Nephron progenitor cell (in vitro differentiated cells): ENCODE results near the gene CARD14.
"Not testable (repeated sequence)": the region's sequence is repeated elsewhere in the genome, so short reads cannot be mapped to it uniquely, and the experiment has no call there.

Experiments
- DNase-seq: peaks from one replicate; pipeline ENCODE4 v3.0.0; 2021
- H3K27ac Mint-ChIP-seq: 2 replicates; pipeline ENCODE4 v1.8.0; 2021; ENCODE audit warnings: mild to moderate bottlenecking, moderate library complexity, mixed read lengths
- H3K27me3 Mint-ChIP-seq: 2 replicates; pipeline ENCODE4 v1.8.0; 2021; ENCODE audit warnings: mild to moderate bottlenecking, low read depth, mixed read lengths; ENCODE audit not compliant: poor library complexity
- H3K36me3 Mint-ChIP-seq: 2 replicates; pipeline ENCODE4 v1.8.0; 2021; ENCODE audit warnings: low read depth, mixed read lengths
- H3K4me1 Mint-ChIP-seq: 2 replicates; pipeline ENCODE4 v1.8.0; 2021; ENCODE audit warnings: mixed read lengths
- H3K4me3 Mint-ChIP-seq: 2 replicates; pipeline ENCODE4 v1.8.0; 2021; ENCODE audit warnings: mild to moderate bottlenecking, moderate library complexity, mixed read lengths
- H3K9me3 Mint-ChIP-seq: 2 replicates; pipeline ENCODE4 v1.8.0; 2021; ENCODE audit warnings: mild to moderate bottlenecking, moderate library complexity, mixed read lengths
- CTCF ChIP-seq: fragments of 200-600 bp; sonication (generic); IDR thresholded peaks from 2 replicates; pipeline ENCODE4 v1.5.0; 2021; ENCODE audit warnings: antibody characterized with exemption

Gene CARD14

GRCh38 chr17:80236911-80237310, 67.1 kb downstream of the CARD14 start:
- H3K4me1 Mint-ChIP-seq = no peaks in the 10 kb centered on the region
- TF ChIP-seq CTCF = no peak
- no peak overlapping the region for H3K4me3 Mint-ChIP-seq
- H3K36me3 Mint-ChIP-seq = peaks cover 64% of the 10 kb centered on the region
- peak overlapping the region; percentile 16 for H3K27ac Mint-ChIP-seq
- DNase-seq = no peak
- H3K9me3 Mint-ChIP-seq = peaks cover 27% of the 10 kb centered on the region
- H3K27me3 Mint-ChIP-seq = peaks cover 6% of the 10 kb centered on the region

GRCh38 chr17:80237386-80237785, 67.6 kb downstream of the CARD14 start:
- Mint-ChIP-seq H3K4me1 (no peaks in the 10 kb centered on the region), H3K9me3 (peaks cover 23% of the 10 kb centered on the region), H3K36me3 (peaks cover 64% of the 10 kb centered on the region), H3K27me3 (peaks cover 6% of the 10 kb centered on the region), H3K4me3 (no peak overlapping the region), H3K27ac (peak overlapping the region; percentile 46)
- no peak for TF ChIP-seq CTCF
- DNase-seq = no peak

DNA sequence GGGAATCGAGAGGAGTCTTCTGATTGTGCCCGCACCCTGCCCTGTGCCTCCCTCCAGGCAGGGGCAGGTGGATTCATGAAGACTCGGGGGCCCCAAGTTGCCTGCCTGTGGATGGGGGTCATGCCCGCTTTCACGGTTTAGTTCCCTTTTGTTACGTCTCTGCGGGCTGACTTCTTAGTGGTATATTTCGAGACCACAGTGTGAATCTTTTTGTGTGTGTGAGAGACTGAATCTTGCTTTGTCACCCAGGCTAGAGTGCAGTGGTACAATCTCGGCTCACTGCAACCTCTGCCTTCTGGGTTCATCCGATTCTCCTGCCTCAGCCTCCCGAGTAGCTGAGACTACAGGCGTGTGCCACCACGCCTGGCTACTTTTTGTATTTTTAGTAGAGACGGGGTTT, 72.7 kb downstream of the CARD14 start:
- TF ChIP-seq CTCF = no peak
- Mint-ChIP-seq H3K9me3 (no peaks in the 10 kb centered on the region), H3K4me3 (no peak overlapping the region), H3K36me3 (peaks cover 42% of the 10 kb centered on the region), H3K27me3 (peaks cover 4% of the 10 kb centered on the region), H3K27ac (no peak overlapping the region), H3K4me1 (peaks cover 8% of the 10 kb centered on the region)
- DNase-seq = no peak

- DNase-seq = no peak
- Mint-ChIP-seq H3K27ac (no peak overlapping the region), H3K9me3 (no peaks in the 10 kb centered on the region), H3K36me3 (peaks cover 38% of the 10 kb centered on the region), H3K27me3 (peaks cover 4% of the 10 kb centered on the region), H3K4me1 (peaks cover 8% of the 10 kb centered on the region), H3K4me3 (no peak overlapping the region)
- TF ChIP-seq CTCF = no peak
Measured at GRCh38 chr17:80243526-80244433, 74.0 kb downstream of the CARD14 start.

DNA sequence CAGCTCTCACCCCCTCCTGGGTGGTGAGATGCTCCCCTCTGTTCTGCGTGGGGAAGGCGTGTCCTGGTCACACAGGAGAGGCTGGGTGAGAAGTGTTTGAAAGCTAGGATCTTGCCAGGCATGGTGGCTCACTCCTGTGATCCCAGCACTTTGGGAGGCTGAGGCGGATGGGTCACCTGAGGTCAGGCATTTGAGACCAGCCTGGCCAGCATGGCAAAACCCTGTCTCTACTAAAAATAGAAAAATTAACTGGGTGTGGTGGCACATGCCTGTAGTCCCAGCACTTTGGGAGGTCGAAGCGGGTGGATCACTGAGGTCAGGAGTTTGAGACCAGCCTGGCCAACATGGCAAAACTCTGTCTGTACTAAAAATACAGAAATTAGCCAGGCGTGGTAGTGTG, 74.6 kb downstream of the CARD14 start:
- H3K9me3 Mint-ChIP-seq, H3K27me3 Mint-ChIP-seq, H3K4me1 Mint-ChIP-seq, DNase-seq, H3K4me3 Mint-ChIP-seq: not testable (repeated sequence)
- Mint-ChIP-seq H3K36me3 (peaks cover 38% of the 10 kb centered on the region), H3K27ac (peak overlapping the region; percentile 57)

- DNase-seq = no peak
- Mint-ChIP-seq H3K9me3 (no peaks in the 10 kb centered on the region), H3K27me3 (peaks cover 4% of the 10 kb centered on the region), H3K4me3 (no peak overlapping the region), H3K27ac (peak overlapping the region; percentile 66), H3K4me1 (peaks cover 8% of the 10 kb centered on the region), H3K36me3 (peaks cover 33% of the 10 kb centered on the region)
- TF ChIP-seq CTCF = no peak
Measured at GRCh38 chr17:80244871-80245509, 75.2 kb downstream of the CARD14 start.
